Sigmoid colon (tissue), 7 donors: Measurements from ENCODE around the gene SETD1B. TPM values are rescaled to one million over a fixed set of nuclear protein-coding genes. Genes with fewer than 3 reads are reported as not detected.

Experiments used
- DNase-seq: peaks from one replicate; pipeline ENCODE4 v3.0.0-alpha.2; 2019
- H3K27ac ChIP-seq, 4 donors: fragments of 200-600 bp; sonication (generic); one replicate each; pipeline ENCODE4 v1.5.1; 2016 to 2019; ENCODE audit warnings: mild to moderate bottlenecking in 1 of 4
- H3K27me3 ChIP-seq, 3 donors: fragments of 200-600 bp; sonication (generic); one replicate each; pipeline ENCODE4 v1.5.1; 2019; ENCODE audit warnings: mild to moderate bottlenecking in 1 of 3
- H3K36me3 ChIP-seq, 4 donors: fragments of 200-600 bp; sonication (generic); one replicate each; pipeline ENCODE4 v1.5.1; 2016 to 2019
- H3K4me1 ChIP-seq, 4 donors: fragments of 200-600 bp; sonication (generic); one replicate each; pipeline ENCODE4 v1.5.1; 2017 to 2019
- H3K4me3 ChIP-seq, 4 donors: fragments of 200-600 bp; sonication (generic); one replicate each; pipeline ENCODE4 v1.5.1; 2017 to 2019; ENCODE audit warnings: mild to moderate bottlenecking in 2 of 4, moderate library complexity in 1 of 4
- H3K9me3 ChIP-seq, 4 donors: fragments of 200-600 bp in 3 of 4; sonication (generic) in 3 of 4; one replicate each; pipeline versions ENCODE4 v1.5.1 to v1.6.1; 2013 to 2019
- EP300 ChIP-seq, 4 donors: sonication (generic); formaldehyde crosslinking; IDR thresholded peaks; one replicate each; pipeline ENCODE4 v1.6.1; 2017; ENCODE audit warnings: antibody characterized with exemption in 4 of 4
- POLR2A ChIP-seq, 2 donors: fragments of 450-650 bp; IDR thresholded peaks; one replicate each; pipeline ENCODE4 v1.6.1; 2016; ENCODE audit warnings: antibody characterized with exemption in 2 of 2, mild to moderate bottlenecking in 2 of 2, moderate library complexity in 2 of 2
- POLR2AphosphoS5 ChIP-seq, 4 donors: sonication (generic); formaldehyde crosslinking; IDR thresholded peaks; one replicate each; pipeline ENCODE4 v1.6.1; 2017; ENCODE audit warnings: antibody characterized with exemption in 4 of 4
- WGBS, 2 donors: extraction: QIAGEN DNeasy Blood & Tissue Kit; methylation state at CpG; one replicate each; pipeline ENCODE4 v1.1.7; 2013; 5-methylcytosine and 5-hydroxymethylcytosine counted together
- intact Hi-C: fragments of 100-400 bp; cut with DNase I; formaldehyde crosslinking; loops from one replicate; pipeline ENCODE4 v1.15.1; 2023
- polyA plus RNA-seq, 3 donors: library from polyadenylated mRNA; stranded (reverse); fragments of 200-250 nt; gene quantifications; one replicate each; pipeline ENCODE4 v1.2.3, GENCODE V29; 2013
- total RNA-seq, 4 donors: library from RNA; depleted of rRNA; stranded (reverse); fragments of >200 nt; gene quantifications; one replicate each; pipeline ENCODE4 v1.1.0, GENCODE V29; 2016
- TF ChIP-seq, protein P1 (sequence below), 4 experiments: fragments of 450-650 bp in 3 of 4; fragments of 200-600 bp in 1 of 4; IDR thresholded peaks; one replicate each; pipeline ENCODE4 v1.5.1; 2016 to 2019; ENCODE audit warnings: antibody characterized with exemption in 4 of 4, mild to moderate bottlenecking in 3 of 4, moderate library complexity in 2 of 4
- donor health status: healthy with polysubstance abuse.
- donor health status: Bipolar disorder and iron deficiency.
- donor health status: healthy.

SETD1B gene
- total and polyA plus RNA-seq, 7 donors = 2.4 to 16.9 (median 8.2) TPM

DNA sequence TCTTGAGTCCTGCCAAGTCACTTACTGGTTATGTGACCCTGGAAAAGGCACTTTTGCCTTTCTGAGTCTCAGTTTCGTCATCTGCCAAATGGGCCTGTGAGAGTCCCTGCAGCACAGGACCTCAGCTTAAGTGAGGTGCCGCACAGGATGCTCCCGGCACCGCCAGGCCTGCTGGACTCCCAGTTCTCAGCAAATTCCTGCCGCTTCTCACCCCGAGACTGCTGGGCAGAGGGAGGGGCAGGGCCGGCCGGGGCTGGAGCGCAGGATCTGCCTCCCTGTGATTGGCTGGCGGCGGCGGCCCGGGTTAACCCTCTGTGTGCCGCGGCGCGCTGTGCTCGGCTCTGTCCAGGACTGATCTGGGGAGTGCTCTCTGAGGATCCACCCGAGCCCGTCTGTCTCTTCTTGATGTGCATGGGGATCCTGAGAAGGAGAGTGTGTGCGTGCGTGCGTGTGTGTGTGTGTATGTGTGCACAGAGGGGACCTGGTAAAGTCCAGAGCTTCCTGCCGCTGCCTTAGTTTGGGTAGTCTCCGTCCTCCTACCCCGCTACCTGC is 8.6 kb downstream of the SETD1B start:
- Histone ChIP-seq H3K4me1 (peaks cover 0 to 50% (median 41%) of the 10 kb centered on the region in 4 donors), H3K9me3 (no peaks in the 10 kb centered on the region), H3K36me3 (peaks cover 47 to 66% (median 57%) of the 10 kb centered on the region in 4 donors), H3K27ac (peak overlapping the region; percentile 79 to 85 (median 82)), H3K4me3 (peak overlapping the region; percentile 43 to 75 (median 59)), H3K27me3 (no peaks in the 10 kb centered on the region)
- 5 to 23% methylated on average over 26 of the region's 26 CpGs for WGBS, 2 donors
- peak; percentile 89 for DNase-seq
- TF ChIP-seq, protein P1, sequence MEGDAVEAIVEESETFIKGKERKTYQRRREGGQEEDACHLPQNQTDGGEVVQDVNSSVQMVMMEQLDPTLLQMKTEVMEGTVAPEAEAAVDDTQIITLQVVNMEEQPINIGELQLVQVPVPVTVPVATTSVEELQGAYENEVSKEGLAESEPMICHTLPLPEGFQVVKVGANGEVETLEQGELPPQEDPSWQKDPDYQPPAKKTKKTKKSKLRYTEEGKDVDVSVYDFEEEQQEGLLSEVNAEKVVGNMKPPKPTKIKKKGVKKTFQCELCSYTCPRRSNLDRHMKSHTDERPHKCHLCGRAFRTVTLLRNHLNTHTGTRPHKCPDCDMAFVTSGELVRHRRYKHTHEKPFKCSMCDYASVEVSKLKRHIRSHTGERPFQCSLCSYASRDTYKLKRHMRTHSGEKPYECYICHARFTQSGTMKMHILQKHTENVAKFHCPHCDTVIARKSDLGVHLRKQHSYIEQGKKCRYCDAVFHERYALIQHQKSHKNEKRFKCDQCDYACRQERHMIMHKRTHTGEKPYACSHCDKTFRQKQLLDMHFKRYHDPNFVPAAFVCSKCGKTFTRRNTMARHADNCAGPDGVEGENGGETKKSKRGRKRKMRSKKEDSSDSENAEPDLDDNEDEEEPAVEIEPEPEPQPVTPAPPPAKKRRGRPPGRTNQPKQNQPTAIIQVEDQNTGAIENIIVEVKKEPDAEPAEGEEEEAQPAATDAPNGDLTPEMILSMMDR (IDR thresholded peaks at IDR 0.05) = peak in 2 of 4 experiments; percentile 2 to 21
- TF ChIP-seq EP300 (IDR thresholded peaks at IDR 0.05) = no peak
- TF ChIP-seq POLR2AphosphoS5 (IDR thresholded peaks at IDR 0.05) = peak in 2 of 4 donors; percentile 11 to 17
- TF ChIP-seq POLR2A (IDR thresholded peaks at IDR 0.05) = no peak
- intact Hi-C loops = loop anchor here (1.0 to 5.0 kb wide), 3 partner anchors 17 to 115 kb away; no protein-coding TSS in a partner anchor

DNA sequence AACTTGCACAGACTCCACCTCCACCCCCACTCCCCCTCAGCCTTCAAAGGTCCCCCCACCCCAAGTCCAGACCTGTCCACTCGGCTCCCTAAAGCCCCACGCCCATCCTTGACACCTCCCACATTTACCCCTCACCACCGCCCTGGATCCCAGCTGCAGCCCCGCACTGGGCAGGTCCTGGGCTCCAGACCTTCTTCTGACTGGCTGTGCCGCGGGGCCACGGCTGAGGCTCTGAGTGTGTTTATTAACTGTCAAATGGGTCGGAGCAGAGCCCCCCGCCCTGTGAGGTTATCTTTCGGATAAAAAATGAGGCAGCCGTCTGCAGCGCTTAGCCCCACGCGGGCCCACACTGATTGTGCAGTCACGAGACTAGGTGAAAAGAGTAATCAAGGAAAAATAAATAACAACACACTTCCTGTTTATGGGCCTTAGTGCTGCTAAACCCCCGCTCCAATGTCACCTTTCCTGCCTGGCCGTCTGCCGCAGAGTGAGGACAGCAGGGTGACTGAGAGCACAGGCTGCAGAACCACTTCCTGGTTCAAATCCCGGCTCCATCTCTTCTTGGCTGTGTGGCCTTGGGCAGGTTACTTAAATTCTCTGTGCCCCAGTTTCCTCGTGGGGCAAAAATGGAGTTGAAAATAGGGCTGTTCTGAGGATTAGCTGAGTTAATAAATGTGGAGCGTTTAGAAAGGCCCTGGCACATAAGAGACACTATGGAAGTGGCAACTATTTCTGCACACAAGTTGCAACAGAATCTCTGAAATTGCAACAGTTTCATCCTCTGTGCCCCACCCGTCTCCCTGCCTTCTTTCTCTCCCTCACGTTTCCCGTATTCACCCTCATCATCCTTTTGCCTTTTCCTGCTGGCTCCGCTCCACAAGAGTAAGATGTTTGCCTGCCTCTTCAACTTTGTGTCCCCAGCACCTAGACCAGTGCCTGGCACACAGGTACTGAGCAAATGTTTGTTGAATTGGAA is 9.4 kb downstream of the SETD1B start:
- no peaks in the 10 kb centered on the region for H3K9me3 ChIP-seq
- peaks cover 0 to 42% (median 35%) of the 10 kb centered on the region in 4 donors for H3K4me1 ChIP-seq
- peak; percentile 67 for DNase-seq
- WGBS, 2 donors = 21 to 55% methylated on average over 25 of the region's 25 CpGs
- no peak for TF ChIP-seq POLR2A (IDR thresholded peaks at IDR 0.05)
- TF ChIP-seq, protein P1 (IDR thresholded peaks at IDR 0.05) = no peak
- TF ChIP-seq POLR2AphosphoS5 (IDR thresholded peaks at IDR 0.05) = no peak
- no peak for TF ChIP-seq EP300 (IDR thresholded peaks at IDR 0.05)
- H3K4me3 ChIP-seq = peak overlapping the region; percentile 43 to 75 (median 59)
- H3K36me3 ChIP-seq = peaks cover 55 to 68% (median 63%) of the 10 kb centered on the region in 4 donors
- no peaks in the 10 kb centered on the region for H3K27me3 ChIP-seq
- intact Hi-C loops = loop anchor here (1.0 to 5.0 kb wide), 3 partner anchors 18 to 116 kb away; no protein-coding TSS in a partner anchor
- H3K27ac ChIP-seq = peak overlapping the region in 3 of 4 donors; percentile 79 to 85 (median 83)

GRCh38 chr12:121813951-121814350 is 10.1 kb downstream of the SETD1B start:
- peaks cover 53 to 68% (median 62%) of the 10 kb centered on the region in 4 donors for H3K36me3 ChIP-seq
- no peaks in the 10 kb centered on the region for H3K27me3 ChIP-seq
- WGBS, 2 donors = 94 to 95% methylated on average over 14 of the region's 14 CpGs
- no peak for TF ChIP-seq POLR2AphosphoS5 (IDR thresholded peaks at IDR 0.05)
- no peak for TF ChIP-seq POLR2A (IDR thresholded peaks at IDR 0.05)
- no peak for TF ChIP-seq EP300 (IDR thresholded peaks at IDR 0.05)
- TF ChIP-seq, protein P1 (IDR thresholded peaks at IDR 0.05) = no peak
- H3K27ac ChIP-seq = no peak overlapping the region
- intact Hi-C loops = loop anchor here (2.0 to 5.0 kb wide), 2 partner anchors 25 to 117 kb away; no protein-coding TSS in a partner anchor
- no peak for DNase-seq
- H3K9me3 ChIP-seq = no peaks in the 10 kb centered on the region
- H3K4me3 ChIP-seq = no peak overlapping the region
- peaks cover 0 to 42% (median 35%) of the 10 kb centered on the region in 4 donors for H3K4me1 ChIP-seq

- Histone ChIP-seq H3K4me1 (peaks cover 0 to 42% (median 35%) of the 10 kb centered on the region in 4 donors), H3K4me3 (no peak overlapping the region), H3K27me3 (no peaks in the 10 kb centered on the region), H3K9me3 (no peaks in the 10 kb centered on the region), H3K36me3 (peaks cover 54 to 68% (median 63%) of the 10 kb centered on the region in 4 donors), H3K27ac (no peak overlapping the region)
- intact Hi-C loops = loop anchor here (5.0 kb wide), 1 partner anchor 117 kb away; no protein-coding TSS in a partner anchor
- DNase-seq = peak; percentile 65
- TF ChIP-seq EP300 (IDR thresholded peaks at IDR 0.05) (no peak), POLR2AphosphoS5 (IDR thresholded peaks at IDR 0.05) (no peak), POLR2A (IDR thresholded peaks at IDR 0.05) (no peak)
- TF ChIP-seq, protein P1 (IDR thresholded peaks at IDR 0.05) = no peak
- 94 to 95% methylated on average over 31 of the region's 31 CpGs for WGBS, 2 donors
These were observed 10.8 kb downstream of the SETD1B start for GRCh38 chr12:121814429-121815119.
